Esophagus muscularis mucosa (tissue), 4 donors: ENCODE data around the gene APMAP.

Experiments
- CTCF ChIP-seq, 3 experiments: fragments of 200-600 bp in 2 of 3; fragments of 450-650 bp in 1 of 3; sonication (generic) in 2 of 3; IDR thresholded peaks; one replicate each; pipeline ENCODE4 v1.5.1; 2017 to 2019; ENCODE audit warnings: antibody characterized with exemption in 3 of 3, mild to moderate bottlenecking in 2 of 3, moderate library complexity in 1 of 3
- EP300 ChIP-seq: sonication (generic); formaldehyde crosslinking; IDR thresholded peaks from one replicate; pipeline ENCODE4 v1.6.1; 2017; ENCODE audit warnings: antibody characterized with exemption
- POLR2A ChIP-seq: fragments of 450-650 bp; IDR thresholded peaks from one replicate; pipeline ENCODE4 v1.6.1; 2017; ENCODE audit warnings: antibody characterized with exemption, moderate library complexity, mild to moderate bottlenecking, low read depth
- POLR2AphosphoS5 ChIP-seq, 2 donors: sonication (generic); formaldehyde crosslinking; IDR thresholded peaks; one replicate each; pipeline ENCODE4 v1.6.1; 2017; ENCODE audit warnings: antibody characterized with exemption in 2 of 2

DNA sequence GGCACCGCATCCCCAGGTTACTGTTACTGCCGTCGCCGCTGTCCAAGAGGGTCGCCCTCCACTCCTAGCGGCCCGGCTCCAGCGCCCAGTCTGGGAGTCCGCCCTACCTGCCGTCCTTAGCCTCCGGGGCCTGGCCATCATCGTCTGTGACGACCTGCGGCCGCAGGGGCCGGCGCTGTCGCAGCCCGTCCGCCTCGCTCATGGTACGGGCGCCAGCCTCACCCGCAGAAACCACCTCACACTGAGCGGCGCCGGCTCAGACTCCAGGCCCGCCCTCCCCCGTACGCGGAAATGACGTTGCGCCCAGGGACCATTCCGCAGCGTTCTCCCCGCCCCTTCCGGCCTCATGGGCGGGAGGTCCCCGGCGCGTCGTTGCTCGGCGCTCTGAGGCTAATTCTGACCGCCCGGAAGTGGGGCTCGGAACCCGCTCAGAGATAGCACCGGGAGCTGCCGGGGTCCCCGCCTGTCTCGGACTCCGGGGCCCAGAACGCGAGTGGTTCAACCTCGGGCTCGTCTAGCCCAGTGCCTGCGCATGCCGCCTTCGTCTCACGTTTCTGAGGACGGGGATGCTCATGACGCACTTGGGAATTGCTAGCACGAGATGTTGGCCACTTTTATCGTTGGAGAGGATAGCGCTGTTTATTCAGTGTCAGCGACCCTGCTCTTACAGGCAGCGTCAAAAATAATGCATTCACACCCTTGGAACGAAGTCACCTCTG is at the start of gene APMAP:
- peak; percentile 94 for TF ChIP-seq POLR2A
- TF ChIP-seq CTCF (IDR thresholded peaks at IDR 0.05) = no peak
- TF ChIP-seq POLR2AphosphoS5 (IDR thresholded peaks at IDR 0.05) = peak; percentile 99
- no peak for TF ChIP-seq EP300
